OCI-LY3 (cell line): ENCODE measurements around the gene CHST12.
A peak's percentile ranks its signal among the peaks of the same experiment; 100 is the strongest.

ENCODE experiments used
- H2AFZ ChIP-seq: fragments of 200-600, 300-600 bp; shearing (Covaris generic); 2 replicates; pipeline ENCODE4 v1.6.0; 2014; ENCODE audit warnings: antibody characterized with exemption, low read depth, low read length
- H3K27ac ChIP-seq: fragments of 200-600, 300-600 bp; sonication (generic); 2 replicates; pipeline ENCODE4 v1.5.1; 2014; ENCODE audit warnings: mild to moderate bottlenecking, low read length, moderate library complexity, mixed read lengths
- H3K27me3 ChIP-seq: fragments of 200-600, 300-600 bp; sonication (generic); 2 replicates; pipeline ENCODE4 v1.6.1; 2014; ENCODE audit warnings: low read depth, low read length, mixed read lengths
- H3K36me3 ChIP-seq: fragments of 200-600, 300-600 bp; sonication (generic); replicated peaks from 2 replicates; pipeline ENCODE3; 2014; ENCODE audit warnings: low read depth, low read length, mixed read lengths
- H3K4me1 ChIP-seq: fragments of 300-600, 200-600 bp; sonication (generic); 2 replicates; pipeline ENCODE4 v1.6.1; 2014; ENCODE audit warnings: low read length, mixed read lengths
- H3K4me2 ChIP-seq: fragments of 200-600, 300-600 bp; sonication (generic); 2 replicates; pipeline ENCODE4 v1.6.1; 2014; ENCODE audit warnings: low read length, mixed read lengths
- H3K4me3 ChIP-seq: fragments of 300-600, 200-600 bp; sonication (generic); 2 replicates; pipeline ENCODE4 v1.5.1; 2014; ENCODE audit warnings: antibody characterized with exemption, mild to moderate bottlenecking, low read length, moderate library complexity
- H3K79me2 ChIP-seq: fragments of 300-600, 200-600 bp; shearing (Covaris generic); 2 replicates; pipeline ENCODE4 v1.6.1; 2014; ENCODE audit warnings: mild to moderate bottlenecking, low read length, mixed read lengths
- H3K9ac ChIP-seq: fragments of 300-600, 200-600 bp; shearing (Covaris generic); 2 replicates; pipeline ENCODE4 v1.6.0; 2014; ENCODE audit warnings: mild to moderate bottlenecking, low read length, moderate library complexity
- H3K9me3 ChIP-seq: fragments of 200-600, 300-600 bp; shearing (Covaris generic); 2 replicates; pipeline ENCODE4 v1.6.1; 2014; ENCODE audit warnings: low read length, mixed read lengths; ENCODE audit not compliant: insufficient read depth
- H4K20me1 ChIP-seq: fragments of 200-600, 300-600 bp; sonication (generic); 2 replicates; pipeline ENCODE4 v1.6.1; 2016; ENCODE audit warnings: low read length, mixed read lengths; ENCODE audit not compliant: insufficient read depth
- CTCF ChIP-seq: fragments of 200-600, 300-600 bp; sonication (generic); IDR thresholded peaks from 2 replicates; pipeline ENCODE4 v1.5.1; 2014; ENCODE audit warnings: antibody characterized with exemption, low read length, low read depth
- EZH2phosphoT487 ChIP-seq: fragments of 200-600 bp; shearing (Covaris generic); IDR thresholded peaks from 2 replicates; pipeline ENCODE4 v1.6.1; 2018; ENCODE audit warnings: antibody characterized with exemption, mixed run types, low read depth

The CHST12 gene

GRCh38 chr7:2431260-2431867 is 28.0 kb downstream of the CHST12 start:
- H3K27ac ChIP-seq: no peak overlapping the region
- no peaks in the 10 kb centered on the region for H3K27me3 ChIP-seq

DNA sequence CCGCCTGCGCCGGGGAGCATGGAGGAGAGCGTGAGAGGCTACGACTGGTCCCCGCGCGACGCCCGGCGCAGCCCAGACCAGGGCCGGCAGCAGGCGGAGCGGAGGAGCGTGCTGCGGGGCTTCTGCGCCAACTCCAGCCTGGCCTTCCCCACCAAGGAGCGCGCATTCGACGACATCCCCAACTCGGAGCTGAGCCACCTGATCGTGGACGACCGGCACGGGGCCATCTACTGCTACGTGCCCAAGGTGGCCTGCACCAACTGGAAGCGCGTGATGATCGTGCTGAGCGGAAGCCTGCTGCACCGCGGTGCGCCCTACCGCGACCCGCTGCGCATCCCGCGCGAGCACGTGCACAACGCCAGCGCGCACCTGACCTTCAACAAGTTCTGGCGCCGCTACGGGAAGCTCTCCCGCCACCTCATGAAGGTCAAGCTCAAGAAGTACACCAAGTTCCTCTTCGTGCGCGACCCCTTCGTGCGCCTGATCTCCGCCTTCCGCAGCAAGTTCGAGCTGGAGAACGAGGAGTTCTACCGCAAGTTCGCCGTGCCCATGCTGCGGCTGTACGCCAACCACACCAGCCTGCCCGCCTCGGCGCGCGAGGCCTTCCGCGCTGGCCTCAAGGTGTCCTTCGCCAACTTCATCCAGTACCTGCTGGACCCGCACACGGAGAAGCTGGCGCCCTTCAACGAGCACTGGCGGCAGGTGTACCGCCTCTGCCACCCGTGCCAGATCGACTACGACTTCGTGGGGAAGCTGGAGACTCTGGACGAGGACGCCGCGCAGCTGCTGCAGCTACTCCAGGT is 29.7 kb downstream of the CHST12 start:
- Histone ChIP-seq H3K4me3 (no peak overlapping the region), H3K36me3 (no peaks in the 10 kb centered on the region)
- TF ChIP-seq EZH2phosphoT487 (no peak), CTCF (no peak)

More at GRCh38 chr7:2431260-2431867, 28.0 kb downstream of the CHST12 start:
- no peaks in the 10 kb centered on the region for H3K36me3 ChIP-seq
- no peak overlapping the region for H3K4me2 ChIP-seq
- no peak overlapping the region for H2AFZ ChIP-seq
- H3K4me3 ChIP-seq: no peak overlapping the region
- no peaks in the 10 kb centered on the region for H3K79me2 ChIP-seq
- peak; percentile 23 for TF ChIP-seq CTCF
- no peak for TF ChIP-seq EZH2phosphoT487
- no peak overlapping the region for H3K9ac ChIP-seq
- H4K20me1 ChIP-seq: no peaks in the 10 kb centered on the region
- no peaks in the 10 kb centered on the region for H3K9me3 ChIP-seq
- no peaks in the 10 kb centered on the region for H3K4me1 ChIP-seq

DNA sequence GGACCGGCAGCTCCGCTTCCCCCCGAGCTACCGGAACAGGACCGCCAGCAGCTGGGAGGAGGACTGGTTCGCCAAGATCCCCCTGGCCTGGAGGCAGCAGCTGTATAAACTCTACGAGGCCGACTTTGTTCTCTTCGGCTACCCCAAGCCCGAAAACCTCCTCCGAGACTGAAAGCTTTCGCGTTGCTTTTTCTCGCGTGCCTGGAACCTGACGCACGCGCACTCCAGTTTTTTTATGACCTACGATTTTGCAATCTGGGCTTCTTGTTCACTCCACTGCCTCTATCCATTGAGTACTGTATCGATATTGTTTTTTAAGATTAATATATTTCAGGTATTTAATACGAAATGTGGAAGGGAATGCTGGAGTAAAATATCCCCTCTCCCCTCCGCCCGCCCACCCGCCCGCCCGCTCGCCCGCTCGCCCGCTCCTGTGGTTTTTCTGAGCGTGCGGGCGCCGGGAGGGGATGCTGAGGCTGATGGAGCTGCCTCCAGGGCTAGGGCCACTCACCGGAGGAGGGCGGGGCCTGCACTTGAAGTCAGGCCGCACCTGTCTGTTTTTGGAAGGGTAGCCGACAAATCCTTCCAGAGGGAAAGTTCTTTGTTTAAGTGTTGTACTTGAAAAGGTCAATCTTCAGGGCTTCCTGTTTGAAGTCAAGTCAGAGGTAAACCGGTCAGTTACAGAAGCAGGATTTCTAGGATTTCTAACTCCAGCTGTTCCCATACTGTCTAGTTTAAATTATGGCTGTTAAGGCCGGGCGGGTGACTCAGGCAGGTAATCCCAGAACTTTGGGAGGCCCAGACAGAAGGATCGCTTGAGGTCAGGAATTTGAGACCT is 30.5 kb downstream of the CHST12 start:
- Histone ChIP-seq H3K27ac (no peak overlapping the region), H3K27me3 (no peaks in the 10 kb centered on the region), H3K4me2 (no peak overlapping the region), H3K9ac (no peak overlapping the region), H2AFZ (no peak overlapping the region), H3K4me3 (no peak overlapping the region), H3K36me3 (no peaks in the 10 kb centered on the region), H3K79me2 (no peaks in the 10 kb centered on the region), H3K9me3 (no peaks in the 10 kb centered on the region), H4K20me1 (no peaks in the 10 kb centered on the region), H3K4me1 (no peaks in the 10 kb centered on the region)
- TF ChIP-seq CTCF: no peak
- no peak for TF ChIP-seq EZH2phosphoT487

More for the DNA sequence above, 29.7 kb downstream of the CHST12 start:
- H3K9me3 ChIP-seq: no peaks in the 10 kb centered on the region
- H3K4me2 ChIP-seq: no peak overlapping the region
- H2AFZ ChIP-seq: no peak overlapping the region
- no peak overlapping the region for H3K9ac ChIP-seq
- H3K79me2 ChIP-seq: no peaks in the 10 kb centered on the region
- H4K20me1 ChIP-seq: no peaks in the 10 kb centered on the region
- no peaks in the 10 kb centered on the region for H3K27me3 ChIP-seq
- no peaks in the 10 kb centered on the region for H3K4me1 ChIP-seq
- no peak overlapping the region for H3K27ac ChIP-seq

GRCh38 chr7:2435146-2435545 is 31.7 kb downstream of the CHST12 start:
- no peaks in the 10 kb centered on the region for H4K20me1 ChIP-seq
- TF ChIP-seq EZH2phosphoT487 (no peak), CTCF (no peak)
- H3K36me3 ChIP-seq: no peaks in the 10 kb centered on the region

More at GRCh38 chr7:2435146-2435545, 31.7 kb downstream of the CHST12 start:
- Histone ChIP-seq H3K27me3 (no peaks in the 10 kb centered on the region), H2AFZ (no peak overlapping the region), H3K9me3 (no peaks in the 10 kb centered on the region), H3K4me3 (no peak overlapping the region), H3K4me1 (no peaks in the 10 kb centered on the region), H3K9ac (no peak overlapping the region), H3K27ac (no peak overlapping the region), H3K4me2 (no peak overlapping the region), H3K79me2 (no peaks in the 10 kb centered on the region)
